D721Med (cell line): ENCODE results near the gene AXIN1.

Experiments used
- DNase-seq: peaks from one replicate; pipeline ENCODE4 v3.0.0; 2011; ENCODE audit warnings: low spot score; ENCODE audit not compliant: insufficient read length
- FAIRE-seq: peaks from 2 replicates; lab custom pipeline; 2011; peaks lifted over from hg19 to GRCh38; lab: Jason Lieb, UNC
- CTCF ChIP-seq: IDR thresholded peaks from 2 replicates; pipeline ENCODE4 v1.5.1; 2012; ENCODE audit warnings: mild to moderate bottlenecking, control low read depth; ENCODE audit not compliant: insufficient read depth; ENCODE audit errors: missing control alignments

AXIN1 gene

GRCh38 chr16:283033-283805 is 69.3 kb downstream of the AXIN1 start, which contains the start of gene PDIA2:
PDIA2 (plus strand) TSS chr16:283164; CDS start chr16:283170, 6 bp downstream.
- no peak for FAIRE-seq

DNA sequence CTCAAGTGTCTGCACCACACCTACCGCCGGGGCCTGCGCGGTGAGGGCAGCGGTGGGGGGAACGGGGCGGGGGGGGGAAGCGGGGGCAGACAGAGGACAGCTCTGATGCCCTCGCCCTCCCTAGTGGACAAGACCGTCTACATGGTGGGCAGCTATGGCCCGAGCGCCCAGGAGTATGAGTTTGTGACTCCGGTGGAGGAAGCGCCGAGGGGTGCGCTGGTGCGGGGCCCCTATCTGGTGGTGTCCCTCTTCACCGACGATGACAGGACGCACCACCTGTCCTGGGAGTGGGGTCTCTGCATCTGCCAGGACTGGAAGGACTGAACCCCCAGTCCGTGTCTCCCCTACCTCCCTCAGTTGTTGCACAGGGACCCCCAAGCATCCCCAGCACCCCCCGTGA is 70.0 kb downstream of the AXIN1 start:
- FAIRE-seq (no peak), DNase-seq (no peak)
- no peak for TF ChIP-seq CTCF

More at GRCh38 chr16:283033-283805, 69.3 kb downstream of the AXIN1 start, which contains the start of gene PDIA2:
- DNase-seq, result no peak
- TF ChIP-seq CTCF, result no peak

DNA sequence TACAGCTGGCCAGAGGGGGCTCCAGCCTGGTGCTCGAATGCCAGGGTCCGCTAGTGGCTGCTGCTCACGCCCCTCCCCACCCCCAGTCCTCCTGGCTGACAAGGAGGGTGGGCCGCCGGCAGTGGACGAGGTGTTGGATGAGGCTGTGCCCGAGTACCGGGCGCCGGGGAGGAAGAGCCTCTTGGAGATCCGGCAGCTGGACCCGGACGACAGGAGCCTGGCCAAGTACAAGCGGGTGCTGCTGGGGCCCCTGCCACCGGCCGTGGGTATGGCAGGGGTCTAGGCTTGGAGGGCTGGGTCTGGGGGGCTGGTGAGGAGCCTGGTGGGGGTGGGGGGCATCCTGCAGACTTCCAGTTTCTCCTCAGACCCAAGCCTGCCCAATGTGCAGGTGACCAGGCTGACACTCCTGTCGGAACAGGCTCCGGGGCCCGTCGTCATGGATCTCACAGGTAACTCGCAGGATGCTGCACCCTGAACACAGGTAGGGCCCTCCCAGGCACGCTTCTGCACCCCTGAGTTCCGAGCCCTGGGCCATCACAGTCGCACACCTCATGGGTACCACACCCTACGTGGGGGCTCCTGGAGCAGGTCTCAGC is 70.8 kb downstream of the AXIN1 start:
- FAIRE-seq (no peak), DNase-seq (no peak)
- no peak for TF ChIP-seq CTCF

DNA sequence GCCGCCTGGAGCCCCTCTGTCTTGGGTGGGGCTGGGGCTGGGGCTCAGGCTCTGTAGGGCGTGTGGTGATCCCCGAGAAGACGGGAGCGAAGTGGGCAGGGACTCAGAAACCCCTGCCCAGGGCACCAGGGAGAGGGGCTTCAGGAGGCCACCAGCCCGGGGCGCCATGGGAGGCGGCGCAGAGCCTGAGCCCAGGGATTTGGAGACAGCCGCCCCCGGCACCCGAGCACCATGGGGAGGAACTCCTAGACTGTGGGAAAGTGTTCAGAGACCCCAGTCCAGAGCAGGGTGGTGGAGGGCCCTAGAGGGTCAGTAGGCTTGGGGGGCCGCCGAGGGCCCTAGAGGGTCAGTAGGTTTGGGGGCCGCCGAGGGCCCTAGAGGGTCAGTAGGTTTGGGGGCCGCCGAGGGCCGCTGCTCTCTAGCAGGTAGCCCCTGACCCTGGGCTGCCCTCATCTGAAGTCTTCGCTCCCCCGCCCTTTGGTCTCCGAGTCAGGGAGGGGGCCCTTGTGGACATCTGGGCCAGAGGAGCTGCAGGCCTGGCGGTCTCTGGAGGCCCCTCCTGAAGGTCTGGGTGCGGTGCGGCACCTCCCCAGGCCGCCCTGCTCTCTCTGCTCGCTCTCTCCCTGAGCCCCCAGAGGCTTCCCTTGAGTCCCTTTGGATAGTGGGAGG is 71.4 kb downstream of the AXIN1 start:
- DNase-seq, result no peak
- TF ChIP-seq CTCF, result no peak
- no peak for FAIRE-seq

DNA sequence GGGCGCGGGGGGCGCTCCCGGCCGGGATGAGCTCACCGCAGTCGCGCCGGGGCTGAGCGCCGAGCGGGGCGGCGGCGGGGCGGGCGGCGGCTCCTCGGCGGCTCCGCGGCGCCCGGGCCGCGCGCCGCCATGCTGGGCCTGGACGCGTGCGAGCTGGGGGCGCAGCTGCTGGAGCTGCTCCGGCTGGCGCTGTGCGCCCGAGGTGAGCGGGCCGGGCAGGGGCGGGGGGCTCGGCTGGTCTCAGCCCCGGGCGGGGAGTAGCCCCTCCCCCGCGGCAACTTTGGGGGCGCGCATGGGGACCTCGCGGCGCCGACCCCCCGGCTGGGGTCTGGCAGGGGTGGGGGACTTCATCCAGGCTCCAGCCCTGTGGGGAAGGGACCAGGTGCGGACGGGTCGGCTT is 72.0 kb downstream of the AXIN1 start, which contains the start of gene ARHGDIG:
Gene ARHGDIG (plus strand): TSS at position 40 of the 400 bp plus-strand sequence. CDS start 90 bp downstream, at position 130.
- DNase-seq, result no peak
- FAIRE-seq, result no peak
- TF ChIP-seq CTCF, result no peak

DNA sequence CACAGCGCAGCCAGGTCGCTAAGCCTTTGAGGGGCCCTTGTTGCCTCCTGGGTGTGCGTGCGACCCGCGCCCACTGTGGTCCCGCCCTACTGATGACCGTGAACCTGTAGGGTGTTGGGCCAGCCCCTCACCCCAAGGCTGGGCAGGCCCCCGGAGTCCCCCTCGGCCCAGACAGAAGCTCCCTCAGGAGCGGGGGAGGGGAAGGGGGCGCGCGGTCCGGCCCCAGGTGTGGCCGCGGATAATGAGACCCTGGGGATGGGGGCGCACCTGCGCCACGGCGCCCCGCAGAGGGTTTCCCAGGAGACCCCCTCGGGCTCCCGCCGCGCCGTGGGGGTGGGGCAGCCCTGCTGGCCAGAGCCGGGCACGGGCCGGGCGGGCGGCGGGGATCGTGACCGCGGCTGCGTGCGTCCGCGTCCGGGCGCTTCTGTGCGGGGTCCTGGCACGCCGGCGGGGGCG is 72.5 kb downstream of the AXIN1 start:
- TF ChIP-seq CTCF, result no peak
- FAIRE-seq, result no peak
- no peak for DNase-seq
